Measurements from ENCODE around the gene RPH3AL.

DNA sequence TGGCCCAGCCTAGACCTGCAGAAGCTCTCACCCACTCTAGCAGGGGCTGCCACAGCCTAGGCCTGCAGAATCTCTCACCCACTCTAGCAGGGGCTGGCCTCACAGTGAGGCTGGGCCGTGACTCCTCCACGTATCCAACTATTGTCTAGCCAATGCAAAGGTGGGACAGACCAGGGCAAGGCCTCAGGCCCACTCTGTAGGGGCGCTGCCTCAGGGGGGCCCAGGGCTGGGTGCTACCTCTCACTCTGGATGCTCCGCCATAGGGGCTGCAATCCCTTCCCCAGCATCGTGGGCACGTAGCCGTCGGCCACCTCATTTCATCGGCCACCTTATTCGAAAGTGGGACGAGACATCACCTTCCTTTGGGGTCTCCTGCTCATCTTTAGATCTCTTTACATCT lies 51.7 kb downstream of the RPH3AL start:
- no peak for TF ChIP-seq POLR2A (IDR thresholded peaks at IDR 0.05)
- TF ChIP-seq, protein P1, sequence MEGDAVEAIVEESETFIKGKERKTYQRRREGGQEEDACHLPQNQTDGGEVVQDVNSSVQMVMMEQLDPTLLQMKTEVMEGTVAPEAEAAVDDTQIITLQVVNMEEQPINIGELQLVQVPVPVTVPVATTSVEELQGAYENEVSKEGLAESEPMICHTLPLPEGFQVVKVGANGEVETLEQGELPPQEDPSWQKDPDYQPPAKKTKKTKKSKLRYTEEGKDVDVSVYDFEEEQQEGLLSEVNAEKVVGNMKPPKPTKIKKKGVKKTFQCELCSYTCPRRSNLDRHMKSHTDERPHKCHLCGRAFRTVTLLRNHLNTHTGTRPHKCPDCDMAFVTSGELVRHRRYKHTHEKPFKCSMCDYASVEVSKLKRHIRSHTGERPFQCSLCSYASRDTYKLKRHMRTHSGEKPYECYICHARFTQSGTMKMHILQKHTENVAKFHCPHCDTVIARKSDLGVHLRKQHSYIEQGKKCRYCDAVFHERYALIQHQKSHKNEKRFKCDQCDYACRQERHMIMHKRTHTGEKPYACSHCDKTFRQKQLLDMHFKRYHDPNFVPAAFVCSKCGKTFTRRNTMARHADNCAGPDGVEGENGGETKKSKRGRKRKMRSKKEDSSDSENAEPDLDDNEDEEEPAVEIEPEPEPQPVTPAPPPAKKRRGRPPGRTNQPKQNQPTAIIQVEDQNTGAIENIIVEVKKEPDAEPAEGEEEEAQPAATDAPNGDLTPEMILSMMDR (IDR thresholded peaks at IDR 0.05 in 4 of 5, conservative IDR thresholded peaks at IDR 0.05 in 1 of 5) = no peak

All from gastrocnemius medialis (tissue), 4 donors.